Thoracic aorta (tissue), 2 donors: ENCODE measurements around the gene KIAA1217. TPM values are rescaled to one million over a fixed set of nuclear protein-coding genes. Genes with fewer than 3 reads are reported as not detected.

Experiments
- ATAC-seq: fragments of 150-250 bp; one replicate; pipeline ENCODE4 v1.8.0; 2017; ENCODE audit warnings: low read depth; ENCODE audit not compliant: insufficient number of reproducible peaks, low FRiP score
- DNase-seq: peaks from one replicate; pipeline ENCODE4 v3.0.0-alpha.2; 2020; ENCODE audit warnings: low spot score
- H3K27ac ChIP-seq, 2 donors: fragments of 200-600 bp; sonication (generic); 1 replicate in 1 of 2; 2 replicates in 1 of 2; pipeline ENCODE4 v1.5.1; 2016; ENCODE audit warnings: mild to moderate bottlenecking in 2 of 2, moderate library complexity in 2 of 2
- H3K27me3 ChIP-seq: fragments of 200-600 bp; sonication (generic); replicated peaks from 2 replicates; pipeline ENCODE4 v1.6.0; 2016; ENCODE audit warnings: mild to moderate bottlenecking; ENCODE audit not compliant: insufficient read depth
- H3K36me3 ChIP-seq: fragments of 200-600 bp; sonication (generic); one replicate; pipeline ENCODE4 v1.5.1; 2016
- H3K4me1 ChIP-seq, 2 donors: fragments of 200-600 bp; sonication (generic); 1 replicate in 1 of 2; 2 replicates in 1 of 2; pipeline versions ENCODE4 v1.5.1 to v1.6.0; 2016; ENCODE audit warnings: low read depth in 2 of 2, mild to moderate bottlenecking in 1 of 2; ENCODE audit not compliant: control insufficient read depth in 1 of 2
- H3K4me3 ChIP-seq: fragments of 200-600 bp; sonication (generic); 2 replicates; pipeline ENCODE4 v1.5.1; 2016; ENCODE audit warnings: mild to moderate bottlenecking
- H3K9me3 ChIP-seq: fragments of 200-600 bp; sonication (generic); 2 replicates; pipeline ENCODE4 v1.5.1; 2016
- total RNA-seq, 2 donors: library from RNA; depleted of rRNA; stranded (reverse); fragments of >200 nt; gene quantifications; one replicate each; pipeline versions ENCODE4 v1.1.0 to v1.2.3, GENCODE V29; 2016
- TF ChIP-seq, protein P1 (sequence below): fragments of 200-600 bp; sonication (generic); IDR thresholded peaks from one replicate; pipeline ENCODE4 v1.5.1; 2019; ENCODE audit warnings: antibody characterized with exemption

KIAA1217 gene
- total RNA-seq, 2 donors from 2014 or later, result 15.2 to 15.6 TPM

DNA sequence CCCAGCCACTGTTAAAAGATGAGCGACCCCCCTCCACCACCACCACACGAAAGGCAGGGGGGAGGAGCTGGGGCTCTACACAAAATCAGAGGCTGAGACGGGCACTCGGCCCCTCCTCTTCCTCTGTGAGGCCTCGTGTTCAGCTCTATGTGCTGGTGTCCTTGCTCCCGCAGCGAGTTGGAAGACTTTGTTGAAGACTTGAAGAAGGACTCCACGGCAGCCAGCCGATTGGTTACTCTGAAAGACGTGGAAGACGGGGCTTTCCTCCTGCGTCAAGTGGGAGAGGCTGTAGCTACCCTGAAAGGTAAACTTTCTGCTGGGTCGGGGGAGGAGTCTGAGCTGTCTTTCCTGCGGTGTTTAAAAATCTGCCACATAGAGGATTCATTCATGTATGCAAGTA lies 311.0 kb downstream of the KIAA1217 start:
- H3K9me3 ChIP-seq, result no peaks in the 10 kb centered on the region
- no peak overlapping the region for H3K4me3 ChIP-seq
- ATAC-seq, result no peak
- no peak overlapping the region for H3K27ac ChIP-seq
- no peak for DNase-seq
- no peaks in the 10 kb centered on the region for H3K36me3 ChIP-seq
- H3K4me1 ChIP-seq, result no peaks in the 10 kb centered on the region
- H3K27me3 ChIP-seq, result no peaks in the 10 kb centered on the region
- TF ChIP-seq, protein P1, sequence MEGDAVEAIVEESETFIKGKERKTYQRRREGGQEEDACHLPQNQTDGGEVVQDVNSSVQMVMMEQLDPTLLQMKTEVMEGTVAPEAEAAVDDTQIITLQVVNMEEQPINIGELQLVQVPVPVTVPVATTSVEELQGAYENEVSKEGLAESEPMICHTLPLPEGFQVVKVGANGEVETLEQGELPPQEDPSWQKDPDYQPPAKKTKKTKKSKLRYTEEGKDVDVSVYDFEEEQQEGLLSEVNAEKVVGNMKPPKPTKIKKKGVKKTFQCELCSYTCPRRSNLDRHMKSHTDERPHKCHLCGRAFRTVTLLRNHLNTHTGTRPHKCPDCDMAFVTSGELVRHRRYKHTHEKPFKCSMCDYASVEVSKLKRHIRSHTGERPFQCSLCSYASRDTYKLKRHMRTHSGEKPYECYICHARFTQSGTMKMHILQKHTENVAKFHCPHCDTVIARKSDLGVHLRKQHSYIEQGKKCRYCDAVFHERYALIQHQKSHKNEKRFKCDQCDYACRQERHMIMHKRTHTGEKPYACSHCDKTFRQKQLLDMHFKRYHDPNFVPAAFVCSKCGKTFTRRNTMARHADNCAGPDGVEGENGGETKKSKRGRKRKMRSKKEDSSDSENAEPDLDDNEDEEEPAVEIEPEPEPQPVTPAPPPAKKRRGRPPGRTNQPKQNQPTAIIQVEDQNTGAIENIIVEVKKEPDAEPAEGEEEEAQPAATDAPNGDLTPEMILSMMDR, result no peak

DNA sequence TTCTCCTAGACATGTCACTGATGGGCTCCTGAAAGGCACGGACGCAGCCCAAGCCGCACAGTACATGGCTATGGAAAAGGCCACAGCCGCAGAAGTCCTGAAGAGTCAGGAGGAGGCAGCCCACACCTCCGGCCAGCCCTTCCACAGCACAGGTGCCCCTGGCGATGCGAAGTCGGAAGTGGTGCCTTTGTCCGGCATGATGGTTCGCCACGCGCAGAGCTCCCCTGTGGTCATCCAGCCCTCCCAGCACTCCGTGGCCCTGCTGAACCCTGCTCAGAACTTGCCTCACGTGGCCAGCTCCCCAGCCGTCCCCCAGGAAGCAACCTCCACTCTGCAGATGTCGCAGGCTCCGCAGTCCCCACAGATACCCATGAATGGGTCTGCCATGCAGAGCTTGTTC lies 315.4 kb downstream of the KIAA1217 start:
- H3K9me3 ChIP-seq, result no peaks in the 10 kb centered on the region
- no peak for ATAC-seq
- no peak for DNase-seq
- no peak overlapping the region for H3K4me3 ChIP-seq
- H3K36me3 ChIP-seq, result no peaks in the 10 kb centered on the region
- no peaks in the 10 kb centered on the region for H3K27me3 ChIP-seq
- H3K27ac ChIP-seq, result no peak overlapping the region
- no peaks in the 10 kb centered on the region for H3K4me1 ChIP-seq
- TF ChIP-seq, protein P1, result no peak

DNA sequence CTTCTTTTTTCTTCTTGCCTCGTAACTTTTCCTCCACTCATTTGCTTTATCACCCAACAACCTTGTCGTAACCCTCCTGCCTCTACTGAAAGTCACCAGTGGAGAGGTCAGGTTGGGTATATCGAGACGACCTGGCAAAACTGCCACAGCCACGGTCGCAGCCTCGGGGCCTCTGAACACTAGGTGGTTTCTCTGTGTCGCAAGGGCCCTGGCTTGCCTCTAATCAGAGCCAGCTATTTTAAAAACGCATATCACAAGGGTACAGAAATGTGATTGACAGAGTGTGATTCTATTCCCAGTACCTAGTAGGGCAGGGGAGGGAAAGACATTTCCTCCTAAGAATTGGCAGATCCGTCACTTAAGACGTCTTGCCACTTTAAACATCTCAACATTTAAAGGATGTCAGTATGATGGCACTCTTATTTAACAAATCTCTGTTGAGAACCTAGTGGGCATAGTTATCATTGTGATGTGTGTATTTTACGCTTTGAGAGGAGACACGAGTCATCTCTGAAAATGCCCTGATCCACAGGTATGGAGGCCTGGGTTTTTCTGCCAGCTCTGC lies 317.2 kb downstream of the KIAA1217 start:
- no peaks in the 10 kb centered on the region for H3K9me3 ChIP-seq
- DNase-seq, result no peak
- no peak overlapping the region for H3K4me3 ChIP-seq
- H3K36me3 ChIP-seq, result no peaks in the 10 kb centered on the region
- no peaks in the 10 kb centered on the region for H3K27me3 ChIP-seq
- TF ChIP-seq, protein P1, result no peak
- H3K4me1 ChIP-seq, result no peaks in the 10 kb centered on the region
- H3K27ac ChIP-seq, result no peak overlapping the region
- no peak for ATAC-seq

DNA sequence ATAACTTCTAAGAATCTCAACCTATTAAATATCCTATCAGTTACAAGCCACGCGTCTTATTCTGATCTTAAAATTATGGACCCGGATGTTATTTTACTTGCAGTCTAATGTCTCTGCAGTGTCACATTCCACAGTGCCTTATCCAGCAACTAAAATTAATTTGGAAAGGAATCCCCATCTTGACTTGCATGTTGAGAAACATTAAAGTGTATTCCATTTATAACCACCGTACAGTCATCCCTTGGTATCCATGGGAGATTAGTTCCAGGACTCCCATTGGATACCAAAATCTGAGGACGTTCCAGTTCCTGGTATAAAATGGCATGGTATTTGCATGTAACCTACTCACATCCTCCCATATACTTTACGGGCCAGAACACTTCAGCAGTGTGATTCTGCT lies 320.0 kb downstream of the KIAA1217 start:
- Histone ChIP-seq H3K9me3 (no peaks in the 10 kb centered on the region), H3K36me3 (peaks cover 9% of the 10 kb centered on the region), H3K27me3 (no peaks in the 10 kb centered on the region), H3K27ac (no peak overlapping the region), H3K4me1 (no peaks in the 10 kb centered on the region), H3K4me3 (no peak overlapping the region)
- no peak for DNase-seq
- TF ChIP-seq, protein P1, result no peak
- no peak for ATAC-seq

DNA sequence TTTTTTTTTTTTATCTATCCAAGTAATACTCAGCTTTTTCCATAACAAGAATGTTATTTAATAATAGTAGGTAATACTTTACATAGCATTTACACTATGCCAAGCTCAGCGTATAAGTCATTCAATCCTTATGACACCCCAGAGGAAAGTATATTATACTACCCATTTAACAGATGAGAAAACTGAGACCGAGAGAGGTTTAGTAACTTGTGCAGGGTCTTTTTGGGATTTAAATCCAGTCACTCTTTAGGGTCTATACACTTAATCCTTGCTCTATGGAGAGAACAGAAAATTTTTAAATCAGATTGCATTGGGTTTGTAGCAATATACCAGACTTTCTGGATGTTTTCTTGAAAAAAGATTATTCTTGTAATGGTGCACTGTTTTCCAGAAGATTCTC lies 322.5 kb downstream of the KIAA1217 start:
- H3K36me3 ChIP-seq, result peaks cover 12% of the 10 kb centered on the region
- H3K4me1 ChIP-seq, result no peaks in the 10 kb centered on the region
- TF ChIP-seq, protein P1, result no peak
- no peaks in the 10 kb centered on the region for H3K9me3 ChIP-seq
- ATAC-seq, result no peak
- no peak overlapping the region for H3K4me3 ChIP-seq
- no peaks in the 10 kb centered on the region for H3K27me3 ChIP-seq
- H3K27ac ChIP-seq, result no peak overlapping the region
- no peak for DNase-seq
